GM08714 (cell line): ENCODE data around the gene FRMPD1.
A peak's percentile ranks its signal among the peaks of the same experiment; 100 is the strongest.

Experiments
- H3K4me3 ChIP-seq: fragments of 200-500 bp; sonication (Bioruptor generic); 2 replicates; pipeline ENCODE4 v1.5.1; 2014; ENCODE audit warnings: mild to moderate bottlenecking, low read length, inconsistent platforms
- ZNF274 ChIP-seq: IDR thresholded peaks from 2 replicates; pipeline ENCODE4 v1.6.1; 2012; ENCODE audit warnings: mild to moderate bottlenecking, low read depth, low read length

Gene FRMPD1

DNA sequence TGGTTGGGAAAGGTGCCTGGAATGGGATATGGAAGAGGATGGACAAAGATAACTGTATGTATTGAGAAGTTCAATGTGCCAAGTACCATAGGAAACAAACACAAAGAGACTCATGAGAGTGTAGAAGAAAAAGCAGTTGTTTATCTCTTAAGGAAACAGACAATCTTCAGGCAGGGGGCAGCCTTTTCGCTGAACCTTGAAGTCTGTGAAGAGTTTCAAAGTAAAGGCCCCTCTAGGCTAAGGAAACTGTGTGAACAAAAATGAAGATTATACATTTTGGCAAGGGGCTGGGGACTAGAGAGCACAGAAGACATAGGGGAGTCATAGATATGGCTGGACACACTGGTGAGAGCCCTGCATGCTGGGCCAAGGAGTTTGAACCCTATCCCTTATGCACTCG is 27.5 kb upstream of the FRMPD1 start:
- no peak for TF ChIP-seq ZNF274
- H3K4me3 ChIP-seq = no peak overlapping the region

DNA sequence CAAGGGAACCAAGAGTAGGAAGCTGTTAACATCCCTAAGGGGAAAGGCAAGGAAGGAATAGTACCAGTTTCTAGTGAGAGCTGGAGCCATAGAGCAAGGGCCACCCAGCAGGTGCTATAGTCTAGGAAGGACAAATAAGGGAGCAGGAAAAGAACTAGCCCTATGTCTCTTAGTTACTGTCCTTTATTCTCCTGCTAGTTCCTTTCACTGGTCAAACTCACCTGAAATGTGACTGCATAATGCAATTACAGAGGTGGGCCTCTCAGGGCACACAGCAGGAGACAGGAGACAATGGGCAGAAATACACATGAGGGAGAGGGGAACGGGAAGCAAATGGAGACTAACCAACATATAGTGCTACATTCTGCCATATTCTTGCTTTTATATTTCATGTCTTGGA is 26.7 kb upstream of the FRMPD1 start:
- no peak overlapping the region for H3K4me3 ChIP-seq
- no peak for TF ChIP-seq ZNF274

DNA sequence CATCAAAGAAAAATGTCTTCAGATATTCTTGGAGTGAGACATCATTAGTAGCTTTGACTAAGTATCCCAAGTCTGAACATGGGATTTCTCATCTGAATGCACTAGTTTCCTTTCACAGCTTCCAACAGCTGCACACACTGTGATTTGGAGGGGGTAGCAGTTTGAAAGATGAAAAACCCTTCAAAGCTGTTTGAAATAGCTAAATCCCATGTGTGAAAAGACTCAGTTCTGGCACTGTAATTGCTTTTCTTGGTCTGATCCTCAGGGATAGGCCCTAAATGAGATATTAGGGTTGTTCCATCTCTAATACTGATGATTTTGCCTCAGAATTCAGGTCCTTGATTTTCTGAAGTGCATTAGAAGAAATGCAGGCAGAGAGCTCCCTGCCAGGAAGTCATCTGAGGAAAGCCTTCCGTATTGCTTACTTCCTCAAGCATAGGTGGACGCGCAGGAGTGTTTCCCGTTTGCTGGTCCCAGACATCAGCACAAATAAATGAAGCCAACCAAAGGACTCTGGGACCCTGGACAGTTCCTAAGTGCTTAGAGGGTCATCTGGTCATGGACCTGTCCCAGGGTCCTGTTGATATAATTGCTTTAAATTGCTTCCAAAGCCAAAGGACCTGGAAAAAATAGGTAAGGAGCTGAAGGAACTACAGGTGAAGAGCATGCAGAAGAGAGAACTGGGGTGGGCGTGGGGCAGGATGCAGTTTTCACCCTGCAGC is 25.6 kb upstream of the FRMPD1 start:
- no peak overlapping the region for H3K4me3 ChIP-seq
- no peak for TF ChIP-seq ZNF274

DNA sequence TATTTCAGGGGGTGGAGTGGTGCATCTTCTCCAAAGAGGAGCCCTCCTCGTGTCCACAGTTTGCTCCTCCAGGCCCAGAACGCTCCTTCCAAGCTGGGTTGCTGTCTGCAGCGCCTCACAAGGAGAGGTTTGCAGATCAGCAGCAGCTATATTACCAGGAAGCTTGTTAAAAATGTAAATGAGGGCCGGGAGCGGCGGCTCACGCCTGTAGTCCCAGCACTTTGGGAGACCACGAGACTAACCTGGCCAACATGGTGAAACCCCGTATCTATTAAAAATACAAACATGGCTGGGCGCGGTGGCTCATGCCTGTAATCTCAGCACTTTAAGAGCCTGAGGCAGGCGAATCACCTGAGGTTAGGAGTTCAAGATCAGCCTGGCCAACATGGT is 25.0 kb upstream of the FRMPD1 start:
- no peak overlapping the region for H3K4me3 ChIP-seq
- no peak for TF ChIP-seq ZNF274

DNA sequence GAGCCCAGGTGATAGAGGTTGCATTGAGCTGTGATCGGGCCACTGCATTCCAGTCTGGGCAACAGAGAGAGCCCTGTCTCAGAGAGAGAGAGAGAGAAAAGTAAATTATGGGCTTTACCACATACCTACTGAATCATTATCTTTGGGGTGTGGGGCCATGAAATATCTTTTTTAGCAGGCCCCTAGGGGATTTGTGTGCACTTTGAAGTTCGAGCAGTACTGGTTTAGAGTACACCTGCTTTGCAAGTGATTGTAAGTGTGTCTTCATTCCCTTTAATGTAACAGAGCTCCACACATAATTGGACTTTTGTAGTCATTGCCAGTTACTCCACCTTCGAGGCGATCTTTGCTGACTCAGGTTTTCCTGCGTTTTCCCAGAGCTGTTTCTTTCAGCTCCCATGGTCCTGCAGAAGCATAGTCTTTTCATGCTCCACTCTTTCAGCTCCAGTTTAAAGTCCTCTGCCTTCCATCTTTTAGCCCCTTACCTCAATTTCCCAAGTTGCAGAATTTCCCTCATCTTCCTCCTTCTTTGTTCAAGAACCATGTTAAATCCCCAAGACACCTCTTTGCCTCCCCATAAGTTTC is 24.0 kb upstream of the FRMPD1 start:
- H3K4me3 ChIP-seq = no peak overlapping the region
- no peak for TF ChIP-seq ZNF274

DNA sequence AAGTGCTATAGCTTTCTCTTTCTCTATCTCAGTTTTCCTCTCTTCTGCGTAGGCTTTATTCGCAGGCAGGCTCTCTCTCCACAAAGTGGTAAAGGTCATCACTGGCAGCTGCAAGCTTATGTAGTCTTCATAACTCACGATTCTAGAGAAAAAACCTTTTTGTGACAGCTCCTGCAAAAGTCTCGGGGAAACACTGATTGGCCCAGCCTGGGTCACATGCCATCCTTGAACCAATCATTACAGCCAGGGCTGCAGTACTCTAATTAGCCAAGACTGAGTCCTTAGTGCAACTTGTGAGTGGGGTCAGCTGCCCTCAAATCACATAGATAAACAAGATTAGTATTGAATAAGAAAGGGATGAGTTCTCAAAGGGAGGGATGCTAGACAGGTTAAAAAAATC is 18.3 kb upstream of the FRMPD1 start:
- H3K4me3 ChIP-seq = no peak overlapping the region
- TF ChIP-seq ZNF274 = no peak

DNA sequence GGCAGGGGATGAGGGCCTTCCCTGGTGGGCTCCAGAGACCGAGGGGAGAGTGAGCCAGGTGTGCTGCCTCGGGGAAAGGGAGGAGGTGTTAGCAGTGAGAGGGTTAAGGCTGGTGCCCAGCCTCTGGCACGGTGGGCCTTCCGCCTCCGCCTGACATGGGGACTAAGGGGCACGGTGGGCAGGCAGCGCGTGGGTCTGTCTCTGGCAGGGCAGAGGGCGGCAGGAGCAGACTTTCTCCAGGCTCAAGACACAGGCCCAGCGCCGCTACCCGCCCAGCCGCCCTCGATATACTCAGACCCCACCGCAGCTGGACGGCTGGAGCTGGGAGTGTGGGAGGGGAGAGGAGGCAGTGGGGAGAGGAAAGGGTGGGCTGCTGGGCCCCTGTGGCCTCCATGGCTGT is 14.9 kb upstream of the FRMPD1 start:
- TF ChIP-seq ZNF274 = no peak
- no peak overlapping the region for H3K4me3 ChIP-seq

DNA sequence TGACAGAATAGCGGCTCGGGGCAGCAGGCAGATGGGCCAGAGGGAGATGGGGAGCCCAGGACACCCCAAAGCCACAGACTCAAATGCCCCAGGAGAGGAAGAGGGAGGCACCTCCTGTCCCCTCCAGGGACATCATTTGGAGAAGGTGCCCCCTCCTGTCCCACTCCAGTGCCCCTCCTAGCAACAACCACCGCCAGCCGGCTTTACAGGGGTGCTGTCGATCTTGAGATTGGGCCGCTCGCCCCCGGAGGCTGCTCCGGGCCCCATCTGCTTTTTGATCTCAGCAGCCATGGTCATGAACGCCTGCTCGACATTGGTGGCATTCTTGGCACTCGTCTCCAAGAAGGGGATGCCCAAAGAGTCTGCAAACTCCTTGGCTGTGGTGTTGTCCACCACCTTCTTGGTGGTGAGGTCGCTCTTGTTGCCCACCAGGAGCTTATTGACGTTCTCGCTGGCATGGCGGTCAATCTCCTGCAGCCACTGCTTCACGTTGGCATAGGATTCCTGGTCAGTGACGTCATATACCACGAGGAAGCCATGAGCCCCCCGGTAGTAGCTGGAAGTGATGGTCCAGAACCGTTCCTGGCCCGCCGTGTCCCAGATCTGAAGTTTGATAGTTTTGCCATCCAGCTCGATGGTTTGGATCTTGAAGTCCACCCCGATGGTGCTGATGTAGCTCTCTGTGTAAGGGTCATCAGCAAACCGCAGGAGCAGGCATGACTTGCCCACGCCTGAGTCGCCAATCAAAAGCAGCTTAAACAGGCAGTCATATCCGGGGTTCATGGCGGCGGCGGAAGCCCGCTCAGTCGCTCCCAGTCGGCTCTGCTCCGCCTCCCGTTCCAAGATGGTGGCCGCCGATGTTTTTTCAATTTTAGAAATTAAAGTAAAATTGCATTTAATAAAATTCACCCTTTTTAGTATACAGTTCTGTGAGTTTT is 14.0 kb upstream of the FRMPD1 start:
- TF ChIP-seq ZNF274 = no peak
- no peak overlapping the region for H3K4me3 ChIP-seq

DNA sequence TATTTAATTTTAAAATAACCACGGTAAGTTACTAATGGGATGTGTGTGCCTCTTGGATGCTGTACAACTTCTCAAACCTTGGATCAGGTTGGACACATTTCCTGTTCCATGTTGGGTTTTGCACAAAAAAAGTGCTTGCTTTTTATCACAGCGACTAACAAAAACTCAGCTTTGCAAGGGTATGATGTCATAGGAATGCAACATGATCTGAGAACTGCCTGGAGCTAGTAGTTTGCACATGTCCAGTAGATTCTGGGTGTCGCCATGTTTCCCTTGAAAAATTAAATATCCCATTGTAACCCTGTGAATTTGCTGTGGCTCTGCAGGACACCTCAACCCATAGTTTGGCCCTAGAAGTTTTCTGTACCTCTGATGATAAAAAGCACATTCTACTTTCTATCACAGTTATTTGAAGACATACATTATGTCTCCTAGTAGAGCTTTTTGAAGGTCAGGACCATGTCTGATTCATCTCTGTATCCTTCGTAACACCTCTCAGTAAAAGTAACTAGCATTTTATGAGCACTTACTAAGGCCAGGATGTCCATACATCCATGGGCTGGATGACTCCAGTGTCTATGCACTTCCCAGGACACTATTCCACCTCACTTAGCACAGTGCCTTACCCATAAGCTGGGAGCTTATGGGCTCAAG is 11.5 kb upstream of the FRMPD1 start:
- no peak overlapping the region for H3K4me3 ChIP-seq
- no peak for TF ChIP-seq ZNF274

DNA sequence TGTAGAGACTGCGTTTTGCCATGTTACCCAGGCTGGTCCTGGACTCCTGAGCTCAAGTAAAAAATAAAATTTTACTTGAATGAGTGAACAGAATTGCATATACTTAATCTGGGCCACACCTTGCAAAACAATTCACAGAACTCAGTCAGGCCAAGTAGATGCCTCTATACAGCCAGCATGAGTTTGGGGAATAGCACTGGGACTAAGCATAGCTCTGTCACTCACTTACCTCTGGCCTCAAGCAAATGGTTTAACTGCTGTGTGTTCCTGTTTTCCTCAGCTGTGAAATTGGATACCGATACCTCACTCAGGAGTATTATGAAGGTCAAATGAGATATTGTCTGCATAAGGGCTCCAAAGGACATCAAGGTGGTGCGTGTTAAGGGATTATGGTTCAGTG is 10.9 kb upstream of the FRMPD1 start:
- no peak for TF ChIP-seq ZNF274
- H3K4me3 ChIP-seq = no peak overlapping the region

DNA sequence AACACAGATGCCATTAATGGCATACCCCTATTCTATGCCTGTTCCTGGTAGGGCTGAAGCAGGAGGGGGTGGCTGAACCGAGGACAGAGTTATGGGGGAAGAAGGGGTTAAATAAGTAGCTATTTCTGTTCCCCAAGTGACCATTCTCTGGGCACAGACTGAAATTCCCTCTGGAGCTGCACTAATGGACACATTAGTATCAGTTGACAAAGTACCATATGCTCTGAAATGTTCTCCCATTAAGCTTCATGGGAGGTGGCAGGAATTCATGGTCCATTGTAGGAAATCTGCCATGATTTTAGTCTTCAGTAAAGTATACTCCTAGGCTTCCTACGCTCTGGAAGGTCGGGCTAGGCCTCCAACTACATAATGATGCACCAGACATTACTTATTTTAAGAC is 10.5 kb upstream of the FRMPD1 start:
- no peak overlapping the region for H3K4me3 ChIP-seq
- no peak for TF ChIP-seq ZNF274

DNA sequence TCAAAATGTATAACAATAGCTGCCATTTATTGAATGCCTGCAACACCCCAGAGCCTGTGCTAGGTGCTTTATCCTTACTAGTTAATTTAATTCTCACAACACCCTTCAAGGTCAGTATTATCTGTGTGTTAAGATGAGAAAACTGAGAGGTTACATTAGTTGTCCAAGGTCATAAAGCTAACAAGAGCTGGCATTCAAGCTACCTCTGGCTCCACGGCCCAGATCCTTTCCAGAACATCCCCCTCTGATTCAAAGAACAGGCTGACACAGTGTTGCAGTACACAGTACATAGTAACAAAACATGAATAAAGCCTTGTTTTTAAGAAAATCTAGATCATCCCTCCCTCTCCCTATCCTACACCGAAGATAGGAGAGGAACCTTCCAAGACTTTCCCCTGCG is 9.4 kb upstream of the FRMPD1 start:
- no peak for TF ChIP-seq ZNF274
- no peak overlapping the region for H3K4me3 ChIP-seq

DNA sequence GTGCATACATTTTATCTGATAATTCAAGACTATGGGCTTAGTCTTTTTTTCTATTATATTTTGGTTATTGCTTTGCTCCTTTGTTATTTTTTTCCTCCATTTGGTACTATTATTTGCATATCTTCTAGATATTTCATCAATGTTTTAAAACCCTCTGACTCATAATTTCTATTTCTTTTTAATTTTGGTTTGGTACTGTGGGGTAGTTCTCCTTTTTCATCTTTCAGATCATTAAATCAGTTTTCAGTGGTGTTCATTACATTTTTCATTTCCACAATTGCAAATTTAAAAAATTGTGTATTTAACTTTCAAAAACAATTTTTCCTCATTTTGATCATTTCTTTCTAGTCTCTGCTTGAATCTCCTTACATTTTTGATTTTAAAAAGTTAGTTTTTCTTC is 7.5 kb upstream of the FRMPD1 start:
- H3K4me3 ChIP-seq = no peak overlapping the region
- no peak for TF ChIP-seq ZNF274

DNA sequence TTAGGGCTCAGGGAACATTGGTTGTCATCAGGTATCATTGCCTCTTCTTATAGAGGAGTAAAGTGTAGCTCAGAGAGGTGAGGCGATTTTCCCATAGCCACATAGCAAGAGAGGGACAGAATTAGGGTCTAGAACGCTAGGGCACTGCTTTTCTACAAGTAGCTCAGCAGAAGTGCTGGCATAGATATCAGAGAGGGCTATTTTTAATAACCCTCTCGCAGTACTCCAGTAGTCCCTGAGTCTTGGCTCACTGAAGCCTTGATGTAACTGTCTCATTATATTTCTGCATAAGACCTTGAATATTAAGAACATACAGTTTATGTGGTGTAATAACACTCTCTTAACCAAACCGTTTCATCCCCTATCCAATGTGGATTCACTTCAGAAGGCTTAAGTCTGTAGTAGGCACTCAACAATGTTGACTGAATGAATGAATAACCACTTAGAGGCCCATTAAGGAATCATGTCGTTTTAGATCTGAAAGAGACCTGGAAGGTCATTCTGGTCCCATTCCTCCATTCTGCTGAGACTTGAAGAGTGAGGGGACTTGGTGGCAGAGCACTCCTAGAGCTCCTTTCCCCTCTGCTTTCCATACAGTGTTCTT is 4.7 kb upstream of the FRMPD1 start:
- H3K4me3 ChIP-seq = no peak overlapping the region
- TF ChIP-seq ZNF274 = no peak

DNA sequence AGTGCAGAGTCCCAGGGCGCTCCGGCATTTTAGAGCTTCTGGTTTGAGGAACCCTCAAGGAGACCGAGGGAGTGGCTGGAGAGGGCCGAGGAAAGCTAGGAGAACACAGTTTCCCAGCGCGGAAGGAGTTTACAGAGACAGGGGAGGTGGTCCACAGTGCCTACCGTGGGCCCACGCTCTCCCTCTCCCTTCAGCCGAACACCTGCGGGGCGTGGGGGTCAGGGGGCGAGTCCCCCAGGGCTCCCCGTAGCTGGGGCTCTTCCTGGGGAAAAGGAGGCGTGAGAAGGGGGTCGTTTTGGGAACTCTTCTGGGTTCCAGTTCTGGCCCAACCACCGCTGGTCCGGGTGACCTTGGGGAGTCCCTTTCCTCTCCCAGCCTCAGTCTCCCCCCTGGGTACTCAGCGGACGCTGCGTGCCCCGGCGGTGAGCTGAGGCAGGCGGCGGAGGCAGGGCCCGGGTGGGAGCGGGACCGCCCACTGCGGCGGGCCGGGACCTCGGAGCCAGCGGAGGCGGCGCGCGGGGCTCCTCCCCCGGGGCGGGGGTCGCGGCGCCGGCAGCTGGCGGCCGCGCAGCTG is 368 bp upstream of the FRMPD1 start:
- TF ChIP-seq ZNF274 = no peak
- peak overlapping the region; percentile 30; the same call in 1 of the 2 replicates for H3K4me3 ChIP-seq
